B cell (primary cell): Measurements from ENCODE around the gene LRRC8A. TPM values are rescaled to one million over a fixed set of nuclear protein-coding genes. Genes with fewer than 3 reads are reported as not detected.

Experiments used
- ATAC-seq: fragments of 200-7000 bp; cut with Tn5 transposase; one replicate; pipeline ENCODE4 v1.10.0; 2021; ENCODE audit warnings: low read depth, mild to moderate bottlenecking, moderate number of reproducible peaks, moderate library complexity
- CTCF ChIA-PET: fragments of 350-600 bp; sonication (Branson Sonifier 250); formaldehyde crosslinking; loops from one replicate; lab custom pipeline; 2021; ENCODE audit warnings: antibody characterized with exemption, inconsistent platforms; lab: Charles Lee
- POLR2A ChIA-PET: fragments of 350-600 bp; sonication (Branson Sonifier 250); formaldehyde crosslinking; loops from one replicate; lab custom pipeline; 2021; ENCODE audit warnings: antibody characterized with exemption; lab: Charles Lee
- DNase-seq: peaks from one replicate; pipeline ENCODE4 v3.0.0; 2013
- H2AFZ ChIP-seq: 2 replicates; pipeline ENCODE4 v1.6.1; 2012; ENCODE audit warnings: mild to moderate bottlenecking, low read depth, low read length; ENCODE audit not compliant: insufficient read depth, poor library complexity, severe bottlenecking
- H3K27ac ChIP-seq, 2 donors: 1 replicate in 1 of 2; 2 replicates in 1 of 2; pipeline ENCODE4 v1.5.1; 2012 to 2013; ENCODE audit warnings: low read length in 2 of 2, mild to moderate bottlenecking in 2 of 2, moderate library complexity in 1 of 2
- H3K27me3 ChIP-seq, 4 experiments: fragments of 200-600 bp in 1 of 4; sonication (generic) in 1 of 4; replicated peaks in 1 of 4; 1 replicate in 2 of 4; 2 replicates in 2 of 4; pipeline versions ENCODE4 v1.6.1 to v1.7.0; 2013 to 2016; ENCODE audit warnings: low read length in 3 of 4, mild to moderate bottlenecking in 2 of 4, mixed read lengths in 1 of 4, moderate library complexity in 1 of 4; ENCODE audit not compliant: insufficient read depth in 4 of 4, control insufficient read depth in 3 of 4; ENCODE audit errors: control extremely low read depth in 1 of 4
- H3K36me3 ChIP-seq, 2 experiments: replicated peaks in 1 of 2; 1 replicate in 1 of 2; 2 replicates in 1 of 2; pipeline versions ENCODE4 v1.6.1 to v1.7.1; 2013; ENCODE audit warnings: low read length in 1 of 2; ENCODE audit not compliant: insufficient read depth in 2 of 2, control insufficient read depth in 1 of 2; ENCODE audit errors: control extremely low read depth in 1 of 2, extremely low read depth in 1 of 2
- H3K4me1 ChIP-seq, 2 donors: fragments of 200-600 bp in 1 of 2; sonication (generic) in 1 of 2; 1 replicate in 1 of 2; 2 replicates in 1 of 2; pipeline versions ENCODE4 v1.5.1 to v1.6.1; 2013 to 2017; ENCODE audit warnings: low read length in 2 of 2; ENCODE audit not compliant: control insufficient read depth in 2 of 2, insufficient read depth in 2 of 2
- H3K4me2 ChIP-seq: replicated peaks from 2 replicates; pipeline ENCODE3; 2012; ENCODE audit warnings: mild to moderate bottlenecking, low read depth, low read length; ENCODE audit not compliant: poor library complexity, severe bottlenecking
- H3K4me3 ChIP-seq, 5 experiments: fragments of 200-600 bp in 1 of 5; sonication (generic) in 1 of 5; 1 replicate in 3 of 5; 2 replicates in 2 of 5; pipeline versions ENCODE4 v1.5.1 to v1.7.0; 2011 to 2016; ENCODE audit warnings: low read length in 4 of 5, mild to moderate bottlenecking in 4 of 5, low read depth in 2 of 5, control low read depth in 1 of 5, moderate library complexity in 1 of 5; ENCODE audit not compliant: insufficient read depth in 1 of 5; ENCODE audit errors: control extremely low read depth in 1 of 5, extremely low read depth in 1 of 5
- H3K79me2 ChIP-seq: fragments of 200-600 bp; sonication (generic); one replicate; pipeline ENCODE4 v1.6.0; 2016; ENCODE audit warnings: low read length; ENCODE audit not compliant: control insufficient read depth, insufficient read depth
- H3K9ac ChIP-seq: fragments of 200-600 bp; sonication (generic); 2 replicates; pipeline ENCODE4 v1.6.1; 2017; ENCODE audit warnings: mild to moderate bottlenecking, low read length, moderate library complexity
- H3K9me3 ChIP-seq, 3 donors: one replicate each; pipeline versions ENCODE4 v1.6.1 to v1.7.1; 2013; ENCODE audit warnings: low read length in 2 of 3; ENCODE audit not compliant: control insufficient read depth in 2 of 3, insufficient read depth in 1 of 3; ENCODE audit errors: control extremely low read depth in 1 of 3
- H4K20me1 ChIP-seq: 2 replicates; pipeline ENCODE4 v1.6.0; 2012; ENCODE audit warnings: mild to moderate bottlenecking, low read length; ENCODE audit not compliant: insufficient read depth, control insufficient read depth, poor library complexity, severe bottlenecking
- H3K27ac Mint-ChIP-seq: one replicate; pipeline ENCODE4 v1.8.0; 2021; ENCODE audit warnings: mixed read lengths
- H3K27me3 Mint-ChIP-seq: one replicate; pipeline ENCODE4 v1.8.0; 2021; ENCODE audit warnings: mixed read lengths
- H3K4me1 Mint-ChIP-seq: one replicate; pipeline ENCODE4 v1.8.0; 2021; ENCODE audit warnings: mixed read lengths
- H3K4me3 Mint-ChIP-seq: one replicate; pipeline ENCODE4 v1.8.0; 2021; ENCODE audit warnings: mixed read lengths
- H3K9me3 Mint-ChIP-seq: one replicate; pipeline ENCODE4 v1.8.0; 2022; ENCODE audit warnings: mixed read lengths; ENCODE audit not compliant: insufficient read depth
- EZH2 ChIP-seq: IDR thresholded peaks from 2 replicates; pipeline ENCODE4 v1.6.1; 2012; ENCODE audit warnings: borderline replicate concordance, low read depth, mild to moderate bottlenecking, moderate library complexity, low read length; ENCODE audit not compliant: insufficient read depth, poor library complexity, severe bottlenecking
- WGBS: methylation state at CpG from one replicate; pipeline ENCODE4 v1.1.5; 2013; ENCODE audit warnings: missing lambda C conversion rate; ENCODE audit not compliant: insufficient coverage; 5-methylcytosine and 5-hydroxymethylcytosine counted together
- intact Hi-C: fragments of 100-400 bp; cut with micrococcal nuclease; formaldehyde crosslinking; loops from one replicate; pipeline ENCODE4 v1.10.0; 2022
- polyA plus RNA-seq: library from polyadenylated mRNA; depleted of rRNA; stranded (reverse); fragments of >200 nt; gene quantifications from 2 replicates; pipeline ENCODE4 v1.2.3, GENCODE V29; 2012
- total RNA-seq, 2 donors: library from RNA; stranded (reverse); fragments of 120-200 nt in 1 of 2; gene quantifications; 1 replicate in 1 of 2; 2 replicates in 1 of 2; pipeline versions ENCODE4 v1.2.3 to v1.2.4, GENCODE V29; 2013 to 2022
- TF ChIP-seq, protein P1 (sequence below): fragments of 200-600 bp; IDR thresholded peaks from one replicate; pipeline ENCODE4 v1.8.0; 2022; ENCODE audit warnings: antibody characterized with exemption, mild to moderate bottlenecking

LRRC8A gene
- total and polyA plus RNA-seq, 2 donors (not counting 1 experiment from before 2014, with no cell fraction given) = 13.1 to 14.5 TPM

DNA sequence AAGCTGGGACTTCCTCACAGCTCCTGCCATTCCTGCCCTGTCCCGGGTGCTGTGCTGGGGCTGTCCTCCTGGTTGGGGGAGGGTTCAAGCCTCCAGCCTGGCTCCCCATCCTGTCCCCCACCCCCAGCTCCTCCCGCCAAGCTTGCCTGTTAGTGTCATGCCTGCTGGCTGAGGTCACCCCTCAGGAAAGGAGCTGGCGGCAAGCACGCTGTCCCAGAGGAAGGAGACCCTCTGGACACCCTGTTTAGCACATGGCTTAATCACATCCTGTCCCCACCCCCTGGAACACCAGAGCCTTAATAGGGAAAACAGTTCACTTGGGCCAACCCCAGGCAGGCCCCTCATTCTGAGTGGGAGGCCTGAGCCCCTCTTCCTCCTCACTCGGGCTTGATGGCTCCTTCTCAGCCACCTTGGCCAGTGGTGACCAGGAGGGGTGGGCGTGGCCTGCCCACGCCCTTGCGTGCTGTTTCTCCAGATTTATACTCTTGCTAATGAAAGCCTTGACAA is 29.6 kb downstream of the LRRC8A start:
- H3K79me2 ChIP-seq = peaks cover 70% of the 10 kb centered on the region
- H3K4me1 ChIP-seq = no peaks in the 10 kb centered on the region
- POLR2A ChIA-PET = no interaction called here
- no peak overlapping the region for H2AFZ ChIP-seq
- Mint-ChIP-seq H3K27me3 (no peaks in the 10 kb centered on the region), H3K4me3 (no peak overlapping the region), H3K9me3 (no peaks in the 10 kb centered on the region), H3K4me1 (peaks cover 5% of the 10 kb centered on the region), H3K27ac (no peak overlapping the region)
- H3K9me3 ChIP-seq = no peaks in the 10 kb centered on the region
- H3K27me3 ChIP-seq = no peaks in the 10 kb centered on the region
- no peak overlapping the region for H3K9ac ChIP-seq
- CTCF ChIA-PET = no interaction called here
- TF ChIP-seq EZH2 = no peak
- TF ChIP-seq, protein P1, sequence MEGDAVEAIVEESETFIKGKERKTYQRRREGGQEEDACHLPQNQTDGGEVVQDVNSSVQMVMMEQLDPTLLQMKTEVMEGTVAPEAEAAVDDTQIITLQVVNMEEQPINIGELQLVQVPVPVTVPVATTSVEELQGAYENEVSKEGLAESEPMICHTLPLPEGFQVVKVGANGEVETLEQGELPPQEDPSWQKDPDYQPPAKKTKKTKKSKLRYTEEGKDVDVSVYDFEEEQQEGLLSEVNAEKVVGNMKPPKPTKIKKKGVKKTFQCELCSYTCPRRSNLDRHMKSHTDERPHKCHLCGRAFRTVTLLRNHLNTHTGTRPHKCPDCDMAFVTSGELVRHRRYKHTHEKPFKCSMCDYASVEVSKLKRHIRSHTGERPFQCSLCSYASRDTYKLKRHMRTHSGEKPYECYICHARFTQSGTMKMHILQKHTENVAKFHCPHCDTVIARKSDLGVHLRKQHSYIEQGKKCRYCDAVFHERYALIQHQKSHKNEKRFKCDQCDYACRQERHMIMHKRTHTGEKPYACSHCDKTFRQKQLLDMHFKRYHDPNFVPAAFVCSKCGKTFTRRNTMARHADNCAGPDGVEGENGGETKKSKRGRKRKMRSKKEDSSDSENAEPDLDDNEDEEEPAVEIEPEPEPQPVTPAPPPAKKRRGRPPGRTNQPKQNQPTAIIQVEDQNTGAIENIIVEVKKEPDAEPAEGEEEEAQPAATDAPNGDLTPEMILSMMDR = no peak
- peaks cover 0 to 46% of the 10 kb centered on the region in 2 experiments for H3K36me3 ChIP-seq
- 64% methylated on average over 8 of the region's 8 CpGs for WGBS
- peaks cover 31% of the 10 kb centered on the region for H4K20me1 ChIP-seq
- no peak overlapping the region for H3K27ac ChIP-seq
- DNase-seq (no peak), ATAC-seq (no peak)
- no peak overlapping the region for H3K4me3 ChIP-seq
- no peak overlapping the region for H3K4me2 ChIP-seq
- intact Hi-C loops = no loop called here

DNA sequence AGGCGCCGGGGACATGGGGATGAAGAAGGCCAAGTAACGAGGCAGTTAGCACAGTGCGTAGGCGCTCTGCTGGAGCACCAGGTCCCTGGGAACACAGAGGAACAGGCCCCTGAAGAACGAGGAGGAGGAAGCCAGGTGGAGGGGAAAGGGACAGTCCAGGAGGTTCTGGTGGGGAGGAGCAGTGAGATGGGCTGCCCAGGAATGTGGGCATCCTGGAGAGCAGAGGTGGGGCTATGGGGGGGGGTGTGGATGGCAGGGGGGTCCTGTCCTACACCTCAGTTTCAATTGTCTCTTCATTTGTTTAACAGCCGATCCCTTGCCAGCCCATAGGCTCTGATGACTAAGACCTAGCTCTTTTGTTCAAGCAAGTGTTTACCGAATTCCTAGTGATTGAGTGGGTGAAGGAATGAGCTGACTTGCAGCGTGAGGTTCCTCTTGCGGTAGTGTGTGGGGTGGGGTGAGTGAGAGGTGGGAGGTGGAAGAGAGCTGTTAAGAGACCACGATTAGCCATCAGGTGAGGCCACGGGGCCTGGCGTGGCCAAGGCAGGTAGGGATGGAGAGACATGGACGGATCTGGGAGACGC is 30.4 kb downstream of the LRRC8A start:
- no peak overlapping the region for H3K27ac ChIP-seq
- TF ChIP-seq, protein P1 = no peak
- no peak for TF ChIP-seq EZH2
- H3K9me3 ChIP-seq = no peaks in the 10 kb centered on the region
- H3K4me1 Mint-ChIP-seq = peaks cover 5% of the 10 kb centered on the region
- H2AFZ ChIP-seq = no peak overlapping the region
- ChIA-PET POLR2A (no interaction called here), CTCF (no interaction called here)
- H3K9ac ChIP-seq = no peak overlapping the region
- WGBS = 94% methylated on average over 14 of the region's 15 CpGs
- H3K27ac Mint-ChIP-seq = no peak overlapping the region
- H3K4me3 Mint-ChIP-seq = no peak overlapping the region
- H3K4me3 ChIP-seq = no peak overlapping the region
- peaks cover 68% of the 10 kb centered on the region for H3K79me2 ChIP-seq
- H3K27me3 ChIP-seq = no peaks in the 10 kb centered on the region
- DNase-seq = no peak
- intact Hi-C loops = no loop called here
- no peak overlapping the region for H3K4me2 ChIP-seq
- H3K27me3 Mint-ChIP-seq = no peaks in the 10 kb centered on the region
- peaks cover 31% of the 10 kb centered on the region for H4K20me1 ChIP-seq
- ATAC-seq = no peak
- H3K4me1 ChIP-seq = no peaks in the 10 kb centered on the region
- peaks cover 0 to 51% of the 10 kb centered on the region in 2 experiments for H3K36me3 ChIP-seq
- no peaks in the 10 kb centered on the region for H3K9me3 Mint-ChIP-seq
